Measurements from ENCODE around the gene DTL. TPM values are rescaled to one million over a fixed set of nuclear protein-coding genes. Genes with fewer than 3 reads are reported as not detected.

DTL gene
- total and polyA plus RNA-seq, 2 of the 13 experiments (the other 11 are each of a cell fraction or from before 2014, with no cell fraction given), result 10.4 to 32.8 TPM

GRCh38 chr1:212119863-212120262, 84.3 kb downstream of the DTL start (continued):
- TF ChIP-seq MTERF4 (CRISPR knock-in tag; IDR thresholded peaks at IDR 0.05) (0 out of 2 replicates have a peak, but pooled peaks have one; percentile 41), ZFP91 (CRISPR knock-in tag; IDR thresholded peaks at IDR 0.05; ENCODE audit: borderline replicate concordance) (0 out of 2 replicates have a peak, but pooled peaks have one; percentile 11), ZNF687 (CRISPR knock-in tag; IDR thresholded peaks at IDR 0.05) (no peak), MYC (CRISPR knock-in tag; IDR thresholded peaks at IDR 0.05; ENCODE audit: borderline replicate concordance) (peak; percentile 24; the same call in 1 of the 2 replicates), ZFP36 (IDR thresholded peaks at IDR 0.05; ENCODE audit: borderline replicate concordance, low read depth, low read length, partially characterized antibody) (no peak), NCOA1 (CRISPR knock-in tag; IDR thresholded peaks at IDR 0.05) (no peak), ZNF264 (CRISPR knock-in tag; IDR thresholded peaks at IDR 0.05) (0 out of 2 replicates have a peak, but pooled peaks have one; percentile 39), ZNF598 (CRISPR knock-in tag; IDR thresholded peaks at IDR 0.05; ENCODE audit: borderline replicate concordance) (no peak), ZNF232 (CRISPR knock-in tag; IDR thresholded peaks at IDR 0.05; ENCODE audit: borderline replicate concordance) (no peak), ZNF329 (CRISPR knock-in tag; IDR thresholded peaks at IDR 0.05; ENCODE audit: low read depth) (no peak), ZNF691 (CRISPR knock-in tag; IDR thresholded peaks at IDR 0.05; ENCODE audit: borderline replicate concordance, low read depth) (peak; percentile 36; the same call in 1 of the 2 replicates), ZNF263 (CRISPR knock-in tag; IDR thresholded peaks at IDR 0.05) (peak; percentile 89), HDAC1 (CRISPR knock-in tag; IDR thresholded peaks at IDR 0.05) (no peak), ZNF292 (CRISPR knock-in tag; IDR thresholded peaks at IDR 0.05; ENCODE audit: borderline replicate concordance, low read depth) (peak; percentile 43; the same call in 1 of the 2 replicates), ZNF615 (CRISPR knock-in tag; IDR thresholded peaks at IDR 0.05; ENCODE audit: borderline replicate concordance) (no peak), NR2F6 (IDR thresholded peaks at IDR 0.05) (no peak), NR2F6 (CRISPR knock-in tag; IDR thresholded peaks at IDR 0.05) (peak; percentile 27; the same call in 1 of the 2 replicates), FOXJ3 (CRISPR knock-in tag; IDR thresholded peaks at IDR 0.05; ENCODE audit: borderline replicate concordance) (peak; percentile 31; the same call in 1 of the 2 replicates), MED1 (CRISPR knock-in tag; IDR thresholded peaks at IDR 0.05) (peak; percentile 45; the same call in 1 of the 2 replicates), RBM39 (IDR thresholded peaks at IDR 0.05; ENCODE audit: low read depth, low read length, poor library complexity, severe bottlenecking) (no peak), ARNTL (CRISPR knock-in tag; IDR thresholded peaks at IDR 0.05) (no peak), MEIS1 (CRISPR knock-in tag; IDR thresholded peaks at IDR 0.05; ENCODE audit: borderline replicate concordance) (no peak)

Measured in HepG2 (cell line).